ENCODE results near the gene HNF4A. TPM values are rescaled to one million over a fixed set of nuclear protein-coding genes. Genes with fewer than 3 reads are reported as not detected.
"Not testable (repeated sequence)": the region's sequence is repeated elsewhere in the genome, so short reads cannot be mapped to it uniquely, and the experiment has no call there.

Gene HNF4A
- total and polyA plus RNA-seq, 2 of the 4 experiments (the other 2 are of a cell fraction) = not detected

DNA sequence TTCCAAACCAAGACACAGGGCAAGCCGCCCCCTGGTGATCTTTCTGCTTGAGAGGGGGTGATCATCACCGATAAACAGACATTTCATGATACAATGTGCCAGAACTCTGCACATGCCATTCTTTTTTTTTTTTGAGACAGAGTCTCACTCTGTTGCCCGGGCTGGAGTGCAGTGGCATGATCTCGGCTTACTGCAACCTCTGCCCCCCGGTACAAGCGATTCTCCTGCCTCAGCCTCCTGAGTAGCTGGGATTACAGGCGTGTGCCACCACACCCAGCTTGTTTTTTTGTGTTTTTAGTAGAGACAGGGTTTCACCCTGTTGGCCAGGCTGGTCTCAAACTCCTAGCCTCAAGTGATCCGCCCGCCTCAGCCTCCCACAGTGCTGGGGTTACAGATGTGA, 116.8 kb downstream of the HNF4A start:
- H3K14ac ChIP-seq (replicated peaks; ENCODE audit: low read depth, low read length); H3K36me3 ChIP-seq (ENCODE audit: control insufficient read depth, insufficient read depth, low read length); H3K4me3 ChIP-seq (ENCODE audit: insufficient read depth, low read depth, low read length); H2AFZ ChIP-seq (replicated peaks; ENCODE audit: low read length, poor library complexity); H3K9me3 ChIP-seq (ENCODE audit: control insufficient read depth, insufficient read depth, low read length); H3K4ac ChIP-seq (ENCODE audit: low read depth, low read length); H3K56ac ChIP-seq (ENCODE audit: extremely low read depth, insufficient read depth, low read length); H3K4me1 ChIP-seq (ENCODE audit: control insufficient read depth, insufficient read depth, low read length); H3K4me2 ChIP-seq (ENCODE audit: low read depth, low read length); H3K18ac ChIP-seq (ENCODE audit: low read depth, low read length); H3K23ac ChIP-seq (ENCODE audit: low read depth, low read length); DNase-seq; H2BK5ac ChIP-seq (ENCODE audit: low read depth, low read length, poor library complexity, severe bottlenecking); H2AK5ac ChIP-seq (ENCODE audit: low read depth, low read length); dilution Hi-C loops (cut with HindIII; ENCODE audit: low sequenced_read_pairs, unreplicated experiment); H3K9ac ChIP-seq (ENCODE audit: low read depth, low read length); H2BK15ac ChIP-seq (ENCODE audit: low read depth, low read length); POLR2A ChIA-PET (ENCODE audit: unreplicated experiment); BruUV-seq (replicated peaks); H3K27ac ChIP-seq (ENCODE audit: insufficient read depth, low read length); H4K8ac ChIP-seq (ENCODE audit: low read depth in 2 of 2, low read length in 2 of 2); H4K91ac ChIP-seq (ENCODE audit: insufficient read depth, low read depth, low read length); ATAC-seq (ENCODE audit: low read depth); intact Hi-C loops (cut with micrococcal nuclease); H2BK20ac ChIP-seq (ENCODE audit: low read depth, low read length); H2BK120ac ChIP-seq (ENCODE audit: low read depth, low read length); H2AK9ac ChIP-seq (replicated peaks; ENCODE audit: low read depth, low read length, poor library complexity); H4K5ac ChIP-seq (ENCODE audit: low read depth, low read length); H4K20me1 ChIP-seq (ENCODE audit: insufficient read depth, low read length): not testable (repeated sequence)
- WGBS, 2 experiments (ENCODE audit: extremely low coverage in 2 of 2, insufficient read length in 1 of 2) = no CpG with 5 or more reads among the region's 9 CpGs
- in situ Hi-C loops (cut with MboI; ENCODE audit: low sequenced_read_pairs) = loop anchor here (10.0 kb wide), 2 partner anchors 143 to 257 kb away; partner anchors contain the start of gene OSER1
- peaks cover 14 to 22% of the 10 kb centered on the region in 2 experiments for H3K79me1 ChIP-seq (ENCODE audit: low read depth in 1 of 2, low read length in 2 of 2)
- CTCF ChIA-PET = interaction anchor here (0.6 kb wide), 1 partner anchor 18 kb away, joined by 3 read pairs; no protein-coding TSS in a partner anchor
- peaks cover 14% of the 10 kb centered on the region for H3K27me3 ChIP-seq (ENCODE audit: control insufficient read depth, insufficient read depth, low read length)
- H3K9me1 ChIP-seq (ENCODE audit: insufficient read depth, low read length) = peaks cover 13% of the 10 kb centered on the region; the same call in 1 of the 2 replicates
